ENCODE measurements around the gene MAGI2. TPM values are rescaled to one million over a fixed set of nuclear protein-coding genes. Genes with fewer than 3 reads are reported as not detected.
"Not testable (repeated sequence)": the region's sequence is repeated elsewhere in the genome, so short reads cannot be mapped to it uniquely, and the experiment has no call there.

Gene MAGI2
- polyA plus RNA-seq, 2 donors = 0.67 to 0.79 TPM

GRCh38 chr7:79452495-79453265 is 787 bp downstream of the MAGI2 start:
- no peaks in the 10 kb centered on the region for H3K27me3 ChIP-seq (ENCODE audit: control insufficient read depth in 1 of 2, insufficient read depth in 2 of 2, low read length in 2 of 2)
- 1 to 2% methylated on average over 34 to 37 of the region's 37 CpGs for WGBS, 2 donors
- H3K36me3 ChIP-seq (ENCODE audit: control insufficient read depth in 2 of 2, insufficient read depth in 2 of 2, low read length in 1 of 2) = no peaks in the 10 kb centered on the region
- peak overlapping the region; percentile 78 to 92 for H3K27ac ChIP-seq (ENCODE audit: low read depth in 2 of 2, low read length in 1 of 2)
- peaks cover 0 to 2% of the 10 kb centered on the region in 2 donors for H3K9me3 ChIP-seq (ENCODE audit: control insufficient read depth in 2 of 2, insufficient read depth in 1 of 2, low read depth in 1 of 2, low read length in 1 of 2)
- peak overlapping the region; percentile 34 to 53 for H3K4me3 ChIP-seq (ENCODE audit: low read depth in 1 of 2, low read length in 2 of 2)
- H3K4me1 ChIP-seq (ENCODE audit: control insufficient read depth in 2 of 2, insufficient read depth in 2 of 2, low read length in 1 of 2) = peaks cover 0 to 6% of the 10 kb centered on the region in 2 donors

DNA sequence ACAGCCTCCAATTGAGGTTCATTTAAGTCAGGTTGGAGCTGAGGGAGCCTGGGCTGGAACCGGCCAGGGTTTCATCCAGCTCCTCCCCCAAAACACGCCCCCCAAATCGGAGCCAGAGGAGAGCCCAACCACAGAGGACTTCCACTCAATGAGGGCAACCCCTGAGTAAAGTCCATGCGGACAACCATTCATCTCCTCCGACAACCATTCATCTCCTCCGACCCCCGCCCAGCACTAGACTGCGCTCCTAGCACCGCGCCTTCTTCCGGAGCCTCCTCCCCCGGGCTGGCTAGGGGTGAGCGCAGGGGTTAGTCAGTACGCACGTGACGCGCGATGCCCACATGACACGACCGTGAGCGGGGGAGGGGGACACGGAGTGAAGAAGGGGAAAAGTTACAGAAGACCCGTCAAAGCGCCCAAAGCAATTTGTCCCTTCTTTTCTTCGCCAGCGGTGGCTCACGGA is 1.4 kb downstream of the MAGI2 start:
- 2% methylated on average over 26 to 27 of the region's 27 CpGs for WGBS, 2 donors
- H3K4me3 ChIP-seq (ENCODE audit: low read depth in 1 of 2, low read length in 2 of 2) = peak overlapping the region; percentile 34 to 53
- no peaks in the 10 kb centered on the region for H3K36me3 ChIP-seq (ENCODE audit: control insufficient read depth in 2 of 2, insufficient read depth in 2 of 2, low read length in 1 of 2)
- peaks cover 0 to 2% of the 10 kb centered on the region in 2 donors for H3K9me3 ChIP-seq (ENCODE audit: control insufficient read depth in 2 of 2, insufficient read depth in 1 of 2, low read depth in 1 of 2, low read length in 1 of 2)
- H3K4me1 ChIP-seq (ENCODE audit: control insufficient read depth in 2 of 2, insufficient read depth in 2 of 2, low read length in 1 of 2) = peaks cover 0 to 6% of the 10 kb centered on the region in 2 donors
- peak overlapping the region; percentile 78 to 92 for H3K27ac ChIP-seq (ENCODE audit: low read depth in 2 of 2, low read length in 1 of 2)
- no peaks in the 10 kb centered on the region for H3K27me3 ChIP-seq (ENCODE audit: control insufficient read depth in 1 of 2, insufficient read depth in 2 of 2, low read length in 2 of 2)

DNA sequence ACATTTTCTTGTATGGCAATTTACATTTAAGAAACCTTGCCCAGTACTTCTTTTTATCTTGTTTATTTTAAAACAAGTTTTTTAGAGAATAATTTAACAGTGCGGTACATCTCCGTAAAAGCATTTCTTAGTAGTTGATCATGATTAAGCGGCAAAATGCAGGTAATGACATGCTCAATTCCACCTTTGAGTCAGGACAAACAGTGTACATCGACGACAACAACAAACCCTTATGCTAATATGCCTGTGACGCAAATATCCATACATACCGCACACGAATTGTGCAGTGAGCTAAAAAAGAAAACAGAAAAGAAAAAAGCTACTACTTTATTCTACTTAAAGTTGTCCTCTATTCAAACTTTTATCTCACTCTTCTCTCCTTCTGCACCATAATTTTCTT is 1.9 kb downstream of the MAGI2 start:
- H3K9me3 ChIP-seq (ENCODE audit: control insufficient read depth in 2 of 2, insufficient read depth in 1 of 2, low read depth in 1 of 2, low read length in 1 of 2) = peaks cover 0 to 2% of the 10 kb centered on the region in 2 donors

GRCh38 chr7:79442766-79443165 is 10.7 kb downstream of the MAGI2 start:
- not testable (repeated sequence) for H3K4me3 ChIP-seq (ENCODE audit: low read depth in 1 of 2, low read length in 2 of 2); H3K27me3 ChIP-seq (ENCODE audit: control insufficient read depth in 1 of 2, insufficient read depth in 2 of 2, low read length in 2 of 2); H3K9me3 ChIP-seq (ENCODE audit: control insufficient read depth in 2 of 2, insufficient read depth in 1 of 2, low read depth in 1 of 2, low read length in 1 of 2); H3K27ac ChIP-seq (ENCODE audit: low read depth in 2 of 2, low read length in 1 of 2); H3K36me3 ChIP-seq (ENCODE audit: control insufficient read depth in 2 of 2, insufficient read depth in 2 of 2, low read length in 1 of 2); H3K4me1 ChIP-seq (ENCODE audit: control insufficient read depth in 2 of 2, insufficient read depth in 2 of 2, low read length in 1 of 2)
- 76 to 82% methylated on average over 3 of the region's 3 CpGs for WGBS, 2 donors

More for the DNA sequence above, 1.9 kb downstream of the MAGI2 start:
- H3K4me3 ChIP-seq (ENCODE audit: low read depth in 1 of 2, low read length in 2 of 2) = peak overlapping the region in 1 of 2 donors; percentile 34
- peak overlapping the region in 1 of 2 donors; percentile 78 for H3K27ac ChIP-seq (ENCODE audit: low read depth in 2 of 2, low read length in 1 of 2)
- H3K27me3 ChIP-seq (ENCODE audit: control insufficient read depth in 1 of 2, insufficient read depth in 2 of 2, low read length in 2 of 2) = no peaks in the 10 kb centered on the region
- WGBS, 2 donors = 24 to 28% methylated on average over 8 of the region's 8 CpGs
- H3K36me3 ChIP-seq (ENCODE audit: control insufficient read depth in 2 of 2, insufficient read depth in 2 of 2, low read length in 1 of 2) = no peaks in the 10 kb centered on the region
- peaks cover 0 to 6% of the 10 kb centered on the region in 2 donors for H3K4me1 ChIP-seq (ENCODE audit: control insufficient read depth in 2 of 2, insufficient read depth in 2 of 2, low read length in 1 of 2)

- no peak overlapping the region for H3K4me3 ChIP-seq (ENCODE audit: low read depth in 1 of 2, low read length in 2 of 2)
- H3K36me3 ChIP-seq (ENCODE audit: control insufficient read depth in 2 of 2, insufficient read depth in 2 of 2, low read length in 1 of 2) = no peaks in the 10 kb centered on the region
- no peaks in the 10 kb centered on the region for H3K27me3 ChIP-seq (ENCODE audit: control insufficient read depth in 1 of 2, insufficient read depth in 2 of 2, low read length in 2 of 2)
- H3K27ac ChIP-seq (ENCODE audit: low read depth in 2 of 2, low read length in 1 of 2) = no peak overlapping the region
- H3K9me3 ChIP-seq (ENCODE audit: control insufficient read depth in 2 of 2, insufficient read depth in 1 of 2, low read depth in 1 of 2, low read length in 1 of 2) = no peaks in the 10 kb centered on the region
- no peaks in the 10 kb centered on the region for H3K4me1 ChIP-seq (ENCODE audit: control insufficient read depth in 2 of 2, insufficient read depth in 2 of 2, low read length in 1 of 2)
Measured at GRCh38 chr7:79436378-79436777, 17.1 kb downstream of the MAGI2 start.

DNA sequence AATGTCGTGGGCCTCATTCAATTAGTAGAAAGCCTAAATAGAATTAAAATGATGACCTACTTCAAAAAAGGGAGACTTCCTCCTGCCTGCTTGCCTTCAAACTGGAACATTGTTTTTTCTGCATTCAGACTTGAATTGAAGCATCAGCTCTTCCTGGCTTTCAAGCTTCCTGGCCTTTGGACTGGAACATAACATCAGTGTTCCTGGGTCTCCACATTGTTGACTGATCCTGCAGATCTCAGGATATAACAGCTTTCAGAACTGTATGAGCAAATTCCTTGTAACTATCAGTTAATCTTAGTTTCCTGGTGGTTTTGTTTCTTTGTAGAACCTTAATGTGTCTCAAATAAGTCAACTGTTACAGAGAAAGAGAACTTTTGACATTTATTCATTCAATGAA is 18.6 kb downstream of the MAGI2 start:
- no peak overlapping the region for H3K4me3 ChIP-seq (ENCODE audit: low read depth in 1 of 2, low read length in 2 of 2)
- no peaks in the 10 kb centered on the region for H3K27me3 ChIP-seq (ENCODE audit: control insufficient read depth in 1 of 2, insufficient read depth in 2 of 2, low read length in 2 of 2)
- H3K9me3 ChIP-seq (ENCODE audit: control insufficient read depth in 2 of 2, insufficient read depth in 1 of 2, low read depth in 1 of 2, low read length in 1 of 2) = no peaks in the 10 kb centered on the region
- no peak overlapping the region for H3K27ac ChIP-seq (ENCODE audit: low read depth in 2 of 2, low read length in 1 of 2)
- 0 to 14% methylated on average over 1 of the region's 1 CpG for WGBS, 2 donors
- H3K4me1 ChIP-seq (ENCODE audit: control insufficient read depth in 2 of 2, insufficient read depth in 2 of 2, low read length in 1 of 2) = no peaks in the 10 kb centered on the region
- H3K36me3 ChIP-seq (ENCODE audit: control insufficient read depth in 2 of 2, insufficient read depth in 2 of 2, low read length in 1 of 2) = no peaks in the 10 kb centered on the region

DNA sequence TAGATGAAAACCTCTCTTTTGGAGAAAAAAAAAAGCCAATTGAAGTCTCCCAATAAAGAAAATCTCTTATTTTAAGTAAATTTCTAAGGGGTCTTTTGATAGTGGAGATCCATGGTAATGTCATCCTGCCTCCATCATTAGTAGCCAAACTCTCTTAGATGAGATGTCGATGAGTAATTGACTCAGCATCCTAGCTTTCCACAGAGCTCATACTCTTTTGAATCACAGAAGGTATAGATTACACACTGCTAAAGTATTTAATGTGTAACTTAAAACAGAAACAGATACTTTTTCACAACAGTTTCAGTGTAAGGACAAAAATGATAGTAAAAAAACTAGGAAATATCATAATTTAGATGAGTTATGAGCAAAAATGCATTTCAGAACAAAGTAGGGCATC is 19.4 kb downstream of the MAGI2 start:
- H3K4me3 ChIP-seq (ENCODE audit: low read depth in 1 of 2, low read length in 2 of 2) = no peak overlapping the region
- no peaks in the 10 kb centered on the region for H3K27me3 ChIP-seq (ENCODE audit: control insufficient read depth in 1 of 2, insufficient read depth in 2 of 2, low read length in 2 of 2)
- no peaks in the 10 kb centered on the region for H3K9me3 ChIP-seq (ENCODE audit: control insufficient read depth in 2 of 2, insufficient read depth in 1 of 2, low read depth in 1 of 2, low read length in 1 of 2)
- no peaks in the 10 kb centered on the region for H3K4me1 ChIP-seq (ENCODE audit: control insufficient read depth in 2 of 2, insufficient read depth in 2 of 2, low read length in 1 of 2)
- H3K27ac ChIP-seq (ENCODE audit: low read depth in 2 of 2, low read length in 1 of 2) = no peak overlapping the region
- no peaks in the 10 kb centered on the region for H3K36me3 ChIP-seq (ENCODE audit: control insufficient read depth in 2 of 2, insufficient read depth in 2 of 2, low read length in 1 of 2)
- 77 to 92% methylated on average over 1 of the region's 1 CpG for WGBS, 2 donors

DNA sequence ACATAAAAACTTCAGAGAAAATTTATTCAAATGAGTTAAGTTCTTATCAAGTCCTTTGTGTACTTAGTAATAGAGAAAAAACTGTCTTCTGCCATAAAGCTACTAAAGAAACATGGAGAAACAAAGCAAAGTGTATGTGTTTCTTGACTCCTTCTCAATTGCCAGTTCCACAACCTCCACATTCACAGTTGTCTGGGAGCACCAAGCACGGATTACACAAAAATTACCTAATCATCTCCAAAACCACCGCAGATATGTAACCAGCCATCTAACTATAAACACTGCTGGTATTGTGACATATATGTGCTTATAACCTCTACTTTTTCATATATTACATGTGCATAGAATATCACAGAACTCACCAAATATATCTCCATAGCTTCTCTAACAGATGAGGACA is 23.1 kb downstream of the MAGI2 start:
- no peaks in the 10 kb centered on the region for H3K9me3 ChIP-seq (ENCODE audit: control insufficient read depth in 2 of 2, insufficient read depth in 1 of 2, low read depth in 1 of 2, low read length in 1 of 2)
- WGBS, 2 donors = 90 to 92% methylated on average over 2 of the region's 2 CpGs
- no peaks in the 10 kb centered on the region for H3K27me3 ChIP-seq (ENCODE audit: control insufficient read depth in 1 of 2, insufficient read depth in 2 of 2, low read length in 2 of 2)
- no peaks in the 10 kb centered on the region for H3K36me3 ChIP-seq (ENCODE audit: control insufficient read depth in 2 of 2, insufficient read depth in 2 of 2, low read length in 1 of 2)
- H3K4me3 ChIP-seq (ENCODE audit: low read depth in 1 of 2, low read length in 2 of 2) = no peak overlapping the region
- H3K27ac ChIP-seq (ENCODE audit: low read depth in 2 of 2, low read length in 1 of 2) = no peak overlapping the region
- H3K4me1 ChIP-seq (ENCODE audit: control insufficient read depth in 2 of 2, insufficient read depth in 2 of 2, low read length in 1 of 2) = no peaks in the 10 kb centered on the region

- Histone ChIP-seq H3K4me1 (ENCODE audit: control insufficient read depth in 2 of 2, insufficient read depth in 2 of 2, low read length in 1 of 2) (no peaks in the 10 kb centered on the region), H3K9me3 (ENCODE audit: control insufficient read depth in 2 of 2, insufficient read depth in 1 of 2, low read depth in 1 of 2, low read length in 1 of 2) (no peaks in the 10 kb centered on the region), H3K27ac (ENCODE audit: low read depth in 2 of 2, low read length in 1 of 2) (no peak overlapping the region), H3K4me3 (ENCODE audit: low read depth in 1 of 2, low read length in 2 of 2) (no peak overlapping the region), H3K36me3 (ENCODE audit: control insufficient read depth in 2 of 2, insufficient read depth in 2 of 2, low read length in 1 of 2) (no peaks in the 10 kb centered on the region), H3K27me3 (ENCODE audit: control insufficient read depth in 1 of 2, insufficient read depth in 2 of 2, low read length in 2 of 2) (no peaks in the 10 kb centered on the region)
- 67 to 74% methylated on average over 7 of the region's 7 CpGs for WGBS, 2 donors
Measured at GRCh38 chr7:79425665-79426064, 27.8 kb downstream of the MAGI2 start.

GRCh38 chr7:79421751-79422150 is 31.7 kb downstream of the MAGI2 start:
- H3K4me1 ChIP-seq (ENCODE audit: control insufficient read depth in 2 of 2, insufficient read depth in 2 of 2, low read length in 1 of 2) = no peaks in the 10 kb centered on the region
- no peaks in the 10 kb centered on the region for H3K9me3 ChIP-seq (ENCODE audit: control insufficient read depth in 2 of 2, insufficient read depth in 1 of 2, low read depth in 1 of 2, low read length in 1 of 2)
- no peak overlapping the region for H3K4me3 ChIP-seq (ENCODE audit: low read depth in 1 of 2, low read length in 2 of 2)
- H3K27me3 ChIP-seq (ENCODE audit: control insufficient read depth in 1 of 2, insufficient read depth in 2 of 2, low read length in 2 of 2) = no peaks in the 10 kb centered on the region
- no peaks in the 10 kb centered on the region for H3K36me3 ChIP-seq (ENCODE audit: control insufficient read depth in 2 of 2, insufficient read depth in 2 of 2, low read length in 1 of 2)
- 83 to 88% methylated on average over 3 of the region's 3 CpGs for WGBS, 2 donors
- no peak overlapping the region for H3K27ac ChIP-seq (ENCODE audit: low read depth in 2 of 2, low read length in 1 of 2)
